HG03280 (cell line): Measurements from ENCODE around the gene SLC17A3.

ENCODE experiments used
- ATAC-seq: cut with Tn5 transposase; IDR thresholded peaks from one replicate; pipeline ENCODE4 v1.9.1; 2021; ENCODE audit warnings: mild to moderate bottlenecking, moderate library complexity; ENCODE audit not compliant: unreplicated experiment

The SLC17A3 gene

GRCh38 chr6:25844518-25844917, 29.5 kb downstream of the SLC17A3 start:
- no peak for ATAC-seq

- no peak for ATAC-seq
Observed at GRCh38 chr6:25842526-25842925, 31.5 kb downstream of the SLC17A3 start.

GRCh38 chr6:25835442-25836283, 38.4 kb downstream of the SLC17A3 start:
- no peak for ATAC-seq

GRCh38 chr6:25834950-25835349, 39.1 kb downstream of the SLC17A3 start:
- no peak for ATAC-seq

- ATAC-seq = no peak
Observed at GRCh38 chr6:25833136-25833535, 40.9 kb downstream of the SLC17A3 start.

- ATAC-seq = no peak
Observed at GRCh38 chr6:25832670-25833069, 41.4 kb downstream of the SLC17A3 start.

- no peak for ATAC-seq
Observed at GRCh38 chr6:25832307-25832662, 41.8 kb downstream of the SLC17A3 start.

GRCh38 chr6:25831532-25832306, 42.3 kb downstream of the SLC17A3 start, which contains the start of gene SLC17A1:
Gene SLC17A1, minus strand, starts transcription at chr6:25832052. Its CDS starts 1,495 bp downstream, at chr6:25830557.
- no peak for ATAC-seq

GRCh38 chr6:25830458-25830857, 43.6 kb downstream of the SLC17A3 start:
- ATAC-seq = no peak

GRCh38 chr6:25829375-25829774, 44.7 kb downstream of the SLC17A3 start:
- ATAC-seq = no peak

- no peak for ATAC-seq
Observed at GRCh38 chr6:25821341-25821740, 52.7 kb downstream of the SLC17A3 start.

GRCh38 chr6:25816252-25816651, 57.8 kb downstream of the SLC17A3 start:
- no peak for ATAC-seq

GRCh38 chr6:25815194-25815593, 58.8 kb downstream of the SLC17A3 start:
- ATAC-seq = no peak

- ATAC-seq = no peak
Observed at GRCh38 chr6:25804804-25805203, 69.2 kb downstream of the SLC17A3 start.

GRCh38 chr6:25801436-25801835, 72.6 kb downstream of the SLC17A3 start:
- ATAC-seq = no peak
